ENCODE results near the gene SRD5A1. TPM values are rescaled to one million over a fixed set of nuclear protein-coding genes. Genes with fewer than 3 reads are reported as not detected.
A peak's percentile ranks its signal among the peaks of the same experiment; 100 is the strongest.

Gene SRD5A1
- total RNA-seq, 2 experiments from 2014 or later, result 14.1 to 14.3 TPM

DNA sequence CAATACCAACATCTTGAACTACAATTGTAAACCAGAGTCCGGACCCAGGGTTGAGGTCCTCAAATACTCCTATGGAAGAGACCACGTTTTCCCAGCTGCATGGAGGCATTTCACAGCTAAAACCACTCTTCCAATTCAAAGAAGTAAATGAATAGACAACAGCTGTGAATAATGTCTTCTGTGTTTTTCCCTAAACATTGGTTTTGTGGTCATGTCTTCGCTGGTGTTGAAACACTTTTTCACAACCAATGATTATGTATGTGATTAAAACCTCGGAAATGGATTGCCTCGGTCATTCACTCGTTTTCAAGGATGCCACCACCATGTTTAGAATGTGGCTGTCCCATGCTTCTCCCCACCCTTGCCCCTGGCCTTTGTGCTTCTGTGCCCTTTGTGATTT is 70.6 kb downstream of the SRD5A1 start:
- Mint-ChIP-seq H3K4me3 (no peak overlapping the region), H3K27ac (no peak overlapping the region), H3K4me1 (peaks cover 10% of the 10 kb centered on the region), H3K9me3 (no peaks in the 10 kb centered on the region), H3K27me3 (peaks cover 21% of the 10 kb centered on the region), H3K36me3 (no peaks in the 10 kb centered on the region)
- DNase-seq, result no peak

DNA sequence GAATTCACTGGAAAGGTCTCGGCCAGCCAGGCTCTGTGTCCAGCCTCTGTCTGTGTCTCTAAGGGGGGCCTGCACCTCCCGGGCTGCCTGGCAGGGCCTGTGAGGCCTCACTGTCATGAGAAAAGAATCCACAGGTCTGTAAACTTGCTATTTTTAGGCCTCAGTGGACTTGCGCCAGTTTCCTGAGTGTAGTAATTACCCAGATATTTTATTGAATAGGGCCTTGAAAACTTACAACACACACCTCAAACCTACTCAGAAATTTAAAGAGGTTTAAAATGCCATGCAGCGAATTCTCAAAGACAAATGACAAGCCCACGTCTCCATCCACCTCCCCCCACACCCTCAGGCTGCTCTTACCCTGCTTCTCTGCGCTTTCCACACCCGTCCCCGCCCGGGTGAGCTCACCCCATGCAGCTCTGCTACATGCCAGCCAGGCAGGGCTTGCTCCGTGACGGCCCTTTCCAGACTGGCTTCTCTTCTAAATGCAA is 71.2 kb downstream of the SRD5A1 start:
- DNase-seq, result no peak
- H3K36me3 Mint-ChIP-seq, result no peaks in the 10 kb centered on the region
- no peak overlapping the region for H3K4me3 Mint-ChIP-seq
- H3K9me3 Mint-ChIP-seq, result no peaks in the 10 kb centered on the region
- H3K27me3 Mint-ChIP-seq, result peaks cover 18% of the 10 kb centered on the region
- peaks cover 11% of the 10 kb centered on the region for H3K4me1 Mint-ChIP-seq
- H3K27ac Mint-ChIP-seq, result no peak overlapping the region

- peaks cover 11% of the 10 kb centered on the region for H3K4me1 Mint-ChIP-seq
- no peaks in the 10 kb centered on the region for H3K9me3 Mint-ChIP-seq
- no peak overlapping the region for H3K4me3 Mint-ChIP-seq
- H3K36me3 Mint-ChIP-seq, result no peaks in the 10 kb centered on the region
- DNase-seq, result no peak
- peaks cover 16% of the 10 kb centered on the region for H3K27me3 Mint-ChIP-seq
- peak overlapping the region; percentile 1 for H3K27ac Mint-ChIP-seq
Measured at GRCh38 chr5:6705088-6705487, 71.8 kb downstream of the SRD5A1 start.

DNA sequence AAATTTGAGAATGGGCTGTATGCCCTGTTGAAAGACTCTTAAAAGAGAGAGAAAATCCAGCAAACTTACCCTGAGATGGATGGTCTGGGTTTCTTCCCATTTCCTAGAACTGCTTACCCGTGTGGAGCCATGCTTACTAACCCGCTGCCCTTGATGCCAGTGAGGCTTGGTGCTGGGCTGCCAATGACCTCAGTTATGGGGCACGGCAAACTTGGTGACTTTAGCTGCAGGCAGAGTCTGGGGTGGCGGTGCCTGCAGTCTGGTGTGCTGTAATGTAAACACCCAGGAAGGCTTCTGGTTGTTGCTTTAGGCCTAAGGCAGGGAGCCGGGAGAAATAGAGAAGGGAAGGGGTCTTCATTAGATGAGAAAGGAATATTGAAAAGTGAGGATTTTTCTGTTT is 72.7 kb downstream of the SRD5A1 start:
- Mint-ChIP-seq H3K9me3 (no peaks in the 10 kb centered on the region), H3K4me3 (no peak overlapping the region), H3K27ac (no peak overlapping the region), H3K36me3 (no peaks in the 10 kb centered on the region), H3K27me3 (peaks cover 7% of the 10 kb centered on the region), H3K4me1 (peaks cover 11% of the 10 kb centered on the region)
- DNase-seq, result no peak

DNA sequence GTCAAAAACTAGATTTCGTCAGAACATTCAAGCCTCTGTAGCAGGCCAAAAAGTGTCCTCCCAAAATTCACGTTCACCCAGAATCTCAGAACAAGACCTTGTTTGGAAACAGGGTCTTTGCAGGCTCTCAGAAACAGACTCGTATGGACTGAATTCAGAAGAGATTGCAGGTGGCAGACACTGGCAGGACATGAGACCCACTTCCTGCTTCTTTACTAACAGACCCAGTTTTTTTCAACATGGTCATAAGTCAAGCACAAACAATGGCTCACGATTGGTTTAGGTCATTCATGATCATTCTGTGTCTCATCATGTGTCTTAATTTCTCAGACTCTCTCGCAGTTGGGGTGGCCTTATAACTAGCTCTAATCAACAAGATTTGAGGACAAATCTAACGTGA is 74.6 kb downstream of the SRD5A1 start:
- Mint-ChIP-seq H3K4me1 (peaks cover 21% of the 10 kb centered on the region), H3K27me3 (no peaks in the 10 kb centered on the region), H3K4me3 (no peak overlapping the region), H3K9me3 (no peaks in the 10 kb centered on the region), H3K36me3 (no peaks in the 10 kb centered on the region), H3K27ac (no peak overlapping the region)
- DNase-seq, result no peak

- H3K9me3 Mint-ChIP-seq, result no peaks in the 10 kb centered on the region
- DNase-seq, result no peak
- H3K4me3 Mint-ChIP-seq, result no peak overlapping the region
- no peaks in the 10 kb centered on the region for H3K36me3 Mint-ChIP-seq
- H3K27ac Mint-ChIP-seq, result no peak overlapping the region
- H3K4me1 Mint-ChIP-seq, result peaks cover 21% of the 10 kb centered on the region
- no peaks in the 10 kb centered on the region for H3K27me3 Mint-ChIP-seq
Measured at GRCh38 chr5:6708814-6709213, 75.6 kb downstream of the SRD5A1 start.

GRCh38 chr5:6710070-6710469 is 76.8 kb downstream of the SRD5A1 start:
- Mint-ChIP-seq H3K4me1 (peaks cover 17% of the 10 kb centered on the region), H3K27me3 (no peaks in the 10 kb centered on the region), H3K4me3 (no peak overlapping the region), H3K27ac (no peak overlapping the region), H3K36me3 (peaks cover 3% of the 10 kb centered on the region), H3K9me3 (no peaks in the 10 kb centered on the region)
- no peak for DNase-seq

DNA sequence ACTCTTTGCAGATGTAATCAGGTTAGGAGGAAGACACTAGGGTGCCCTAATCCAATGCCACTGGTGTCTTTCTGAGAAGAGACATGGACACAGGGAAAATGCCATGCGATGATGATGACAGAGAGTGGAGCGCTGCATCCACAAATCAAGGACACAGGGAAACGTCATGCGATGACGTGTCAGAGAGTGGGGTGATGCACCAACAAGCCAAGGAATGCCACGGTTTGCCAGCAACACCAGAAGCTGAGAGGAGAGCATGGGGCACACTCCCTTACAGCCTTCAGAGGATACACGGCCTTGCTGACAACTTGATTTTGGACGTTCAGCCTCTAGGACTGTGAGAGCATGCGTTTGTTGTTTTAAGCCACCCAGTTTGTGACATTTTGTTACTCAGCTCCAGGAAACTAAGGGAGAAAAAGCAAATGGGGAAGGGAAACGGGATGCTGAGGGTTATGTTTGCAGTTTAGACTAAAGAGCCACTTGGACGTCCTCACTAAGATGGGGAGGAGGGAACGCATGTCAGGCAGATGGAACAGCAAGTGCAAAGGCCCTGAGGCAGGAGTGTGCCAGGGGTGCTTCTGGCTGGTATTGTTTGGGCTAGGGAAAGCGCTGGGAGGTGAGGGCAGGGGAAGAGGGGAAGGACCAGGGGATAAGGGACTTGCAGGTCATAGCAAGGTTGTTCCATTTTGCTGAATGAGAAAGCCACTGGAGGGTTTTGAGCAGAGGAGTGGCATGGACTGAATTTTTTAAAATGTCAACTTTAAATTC is 77.5 kb downstream of the SRD5A1 start:
- Mint-ChIP-seq H3K27me3 (no peaks in the 10 kb centered on the region), H3K9me3 (no peaks in the 10 kb centered on the region), H3K36me3 (peaks cover 8% of the 10 kb centered on the region), H3K27ac (no peak overlapping the region), H3K4me1 (peaks cover 14% of the 10 kb centered on the region), H3K4me3 (no peak overlapping the region)
- no peak for DNase-seq

- peak overlapping the region; percentile 83 for H3K4me3 Mint-ChIP-seq
- no peak for DNase-seq
- no peaks in the 10 kb centered on the region for H3K9me3 Mint-ChIP-seq
- peak overlapping the region; percentile 95 for H3K27ac Mint-ChIP-seq
- H3K4me1 Mint-ChIP-seq, result peaks cover 20% of the 10 kb centered on the region
- no peaks in the 10 kb centered on the region for H3K27me3 Mint-ChIP-seq
- H3K36me3 Mint-ChIP-seq, result peaks cover 17% of the 10 kb centered on the region
Measured at GRCh38 chr5:6711409-6712141, 78.3 kb downstream of the SRD5A1 start.

DNA sequence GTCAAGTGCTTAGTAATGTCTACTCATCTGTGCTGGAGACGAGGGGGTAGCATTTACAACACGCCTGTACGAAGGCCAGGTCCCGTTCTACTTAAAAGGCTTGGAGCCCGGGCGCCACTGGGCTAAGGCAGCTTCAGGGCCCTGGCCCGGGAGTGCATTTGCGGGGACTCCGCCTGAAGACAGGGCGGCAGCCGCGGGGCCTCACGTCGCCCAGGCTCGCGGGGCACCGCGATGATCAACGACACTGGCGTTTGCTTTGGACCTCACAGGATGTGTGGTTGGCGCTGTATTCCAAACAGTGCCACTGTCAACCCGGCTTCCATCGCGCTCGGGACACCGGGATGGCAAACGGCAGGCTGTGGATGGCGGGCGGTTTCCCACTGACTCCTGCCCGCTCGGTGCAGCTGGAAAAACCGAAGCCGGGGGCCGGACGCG is 78.9 kb downstream of the SRD5A1 start:
- Mint-ChIP-seq H3K27ac (peak overlapping the region; percentile 95), H3K4me1 (peaks cover 23% of the 10 kb centered on the region), H3K4me3 (peak overlapping the region; percentile 83), H3K9me3 (no peaks in the 10 kb centered on the region), H3K27me3 (no peaks in the 10 kb centered on the region), H3K36me3 (peaks cover 21% of the 10 kb centered on the region)
- DNase-seq, result peak; percentile 59

DNA sequence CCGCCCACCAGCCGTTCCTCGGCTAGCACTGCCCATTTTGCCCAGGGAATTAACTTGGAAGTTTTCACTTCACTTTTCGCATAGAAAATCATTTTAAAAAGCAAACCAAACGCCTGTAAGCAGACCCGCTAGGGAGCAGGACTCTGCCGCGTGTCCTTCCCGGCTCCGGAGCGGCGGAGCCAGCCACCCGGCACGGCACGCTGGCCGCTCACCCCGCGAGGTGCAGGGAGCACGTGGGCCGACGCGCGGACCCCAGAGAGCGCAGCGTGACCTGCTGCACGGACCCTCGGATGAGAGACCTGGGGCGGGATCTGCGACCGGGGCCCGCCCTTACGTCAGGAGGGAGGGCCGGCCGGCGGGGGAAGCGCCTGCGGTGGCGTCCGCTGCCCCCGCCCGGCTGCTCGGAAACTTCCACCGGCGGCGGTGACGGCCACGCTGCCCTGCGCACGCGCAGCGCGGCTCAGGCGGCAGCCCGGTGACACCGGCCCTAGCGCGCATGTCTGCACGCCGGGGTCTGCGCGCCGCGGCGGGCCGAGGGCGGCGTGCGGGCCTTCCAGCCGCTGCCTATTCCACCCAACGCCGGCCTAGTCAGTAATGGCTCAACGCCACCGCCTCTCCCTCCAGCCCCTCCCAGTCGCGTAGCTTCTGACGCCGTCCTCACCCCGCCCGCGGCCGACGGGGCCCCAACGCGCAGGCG is 79.5 kb downstream of the SRD5A1 start:
- DNase-seq, result peak; percentile 98
- Mint-ChIP-seq H3K27ac (peak overlapping the region; percentile 95), H3K36me3 (peaks cover 21% of the 10 kb centered on the region), H3K4me3 (peak overlapping the region; percentile 83), H3K4me1 (peaks cover 29% of the 10 kb centered on the region), H3K9me3 (no peaks in the 10 kb centered on the region), H3K27me3 (no peaks in the 10 kb centered on the region)

GRCh38 chr5:6713274-6714225 is 80.3 kb downstream of the SRD5A1 start, which contains the start of gene TENT4A:
Gene TENT4A, plus strand, starts transcription at chr5:6713432. Its CDS starts 552 bp downstream, at chr5:6713984.
- Mint-ChIP-seq H3K27ac (peak within 1 kb of the TSS; percentile 95), H3K9me3 (no peaks in the 10 kb centered on the region), H3K27me3 (no peaks in the 10 kb centered on the region), H3K36me3 (peaks cover 27% of the 10 kb centered on the region), H3K4me1 (peaks cover 37% of the 10 kb centered on the region), H3K4me3 (peak within 1 kb of the TSS; percentile 83)
- peak; percentile 18 for DNase-seq

GRCh38 chr5:6714226-6715041 is 81.2 kb downstream of the SRD5A1 start:
- peaks cover 42% of the 10 kb centered on the region for H3K4me1 Mint-ChIP-seq
- no peaks in the 10 kb centered on the region for H3K9me3 Mint-ChIP-seq
- H3K36me3 Mint-ChIP-seq, result peaks cover 30% of the 10 kb centered on the region
- no peaks in the 10 kb centered on the region for H3K27me3 Mint-ChIP-seq
- peak; percentile 43 for DNase-seq
- peak overlapping the region; percentile 86 for H3K4me3 Mint-ChIP-seq
- peak overlapping the region; percentile 75 for H3K27ac Mint-ChIP-seq

Data from activated naive CD8-positive, alpha-beta T cell treated with anti-CD3 and anti-CD28 coated beads for 36 hours (primary cell).